Peyer's patch (tissue), 4 donors: ENCODE results near the gene CWC27.

Experiments
- POLR2A ChIP-seq, 2 donors: fragments of 450-650 bp; IDR thresholded peaks; one replicate each; pipeline ENCODE4 v1.5.1; 2017; ENCODE audit warnings: antibody characterized with exemption in 2 of 2, mild to moderate bottlenecking in 2 of 2, moderate library complexity in 2 of 2
- TF ChIP-seq, protein P1 (sequence below), 6 experiments: fragments of 450-650 bp in 4 of 6; fragments of 200-600 bp in 2 of 6; sonication (generic) in 1 of 6; IDR thresholded peaks; one replicate each; pipeline ENCODE4 v1.5.1; 2017 to 2019; ENCODE audit warnings: antibody characterized with exemption in 6 of 6, mild to moderate bottlenecking in 3 of 6, moderate library complexity in 1 of 6

DNA sequence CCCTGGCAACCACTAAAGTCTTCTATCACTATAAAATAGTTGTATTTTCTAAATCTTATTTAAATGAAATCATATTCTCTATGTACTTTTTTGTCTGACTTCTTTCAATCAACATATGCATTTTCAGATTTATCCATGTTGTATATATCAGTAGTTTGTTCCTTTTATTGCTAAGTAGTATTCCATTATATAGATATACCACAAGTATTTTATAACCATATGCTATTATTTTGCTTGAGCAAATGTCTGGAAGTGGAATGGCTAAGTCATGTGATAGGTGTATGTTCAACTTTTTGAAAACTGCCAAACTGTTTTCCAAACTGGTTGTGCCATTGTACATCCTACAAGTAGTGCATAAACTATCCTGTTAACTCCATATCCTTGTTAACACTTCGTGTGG lies 131.1 kb downstream of the CWC27 start:
- TF ChIP-seq, protein P1, sequence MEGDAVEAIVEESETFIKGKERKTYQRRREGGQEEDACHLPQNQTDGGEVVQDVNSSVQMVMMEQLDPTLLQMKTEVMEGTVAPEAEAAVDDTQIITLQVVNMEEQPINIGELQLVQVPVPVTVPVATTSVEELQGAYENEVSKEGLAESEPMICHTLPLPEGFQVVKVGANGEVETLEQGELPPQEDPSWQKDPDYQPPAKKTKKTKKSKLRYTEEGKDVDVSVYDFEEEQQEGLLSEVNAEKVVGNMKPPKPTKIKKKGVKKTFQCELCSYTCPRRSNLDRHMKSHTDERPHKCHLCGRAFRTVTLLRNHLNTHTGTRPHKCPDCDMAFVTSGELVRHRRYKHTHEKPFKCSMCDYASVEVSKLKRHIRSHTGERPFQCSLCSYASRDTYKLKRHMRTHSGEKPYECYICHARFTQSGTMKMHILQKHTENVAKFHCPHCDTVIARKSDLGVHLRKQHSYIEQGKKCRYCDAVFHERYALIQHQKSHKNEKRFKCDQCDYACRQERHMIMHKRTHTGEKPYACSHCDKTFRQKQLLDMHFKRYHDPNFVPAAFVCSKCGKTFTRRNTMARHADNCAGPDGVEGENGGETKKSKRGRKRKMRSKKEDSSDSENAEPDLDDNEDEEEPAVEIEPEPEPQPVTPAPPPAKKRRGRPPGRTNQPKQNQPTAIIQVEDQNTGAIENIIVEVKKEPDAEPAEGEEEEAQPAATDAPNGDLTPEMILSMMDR (IDR thresholded peaks at IDR 0.05), result no peak
- no peak for TF ChIP-seq POLR2A (IDR thresholded peaks at IDR 0.05)
